Vagina (tissue), 2 donors: Measurements from ENCODE around the gene NAV2.

Experiments
- CTCF ChIP-seq, 3 experiments: fragments of 450-650 bp in 2 of 3; fragments of 200-600 bp in 1 of 3; sonication (generic) in 1 of 3; IDR thresholded peaks; one replicate each; pipeline ENCODE4 v1.5.1; 2017 to 2019; ENCODE audit warnings: antibody characterized with exemption in 3 of 3, mild to moderate bottlenecking in 2 of 3, moderate library complexity in 2 of 3
- POLR2A ChIP-seq, 2 donors: fragments of 450-650 bp; IDR thresholded peaks; one replicate each; pipeline ENCODE4 v1.6.1; 2017; ENCODE audit warnings: antibody characterized with exemption in 2 of 2, mild to moderate bottlenecking in 2 of 2, moderate library complexity in 2 of 2
- POLR2AphosphoS5 ChIP-seq, 2 donors: sonication (generic); formaldehyde crosslinking; IDR thresholded peaks; one replicate each; pipeline ENCODE4 v1.9.0; 2017; ENCODE audit warnings: antibody characterized with exemption in 2 of 2, mild to moderate bottlenecking in 2 of 2, low read depth in 1 of 2; ENCODE audit not compliant: insufficient read depth in 1 of 2

GRCh38 chr11:19800162-19800561, 87.5 kb downstream of the NAV2 start:
- TF ChIP-seq POLR2AphosphoS5 (IDR thresholded peaks at IDR 0.05; ENCODE audit: insufficient read depth in 1 of 2, low read depth in 1 of 2) (no peak), CTCF (IDR thresholded peaks at IDR 0.05) (no peak), POLR2A (IDR thresholded peaks at IDR 0.05) (no peak)
